HepG2 (cell line): ENCODE measurements around the gene CAB39. TPM values are rescaled to one million over a fixed set of nuclear protein-coding genes. Genes with fewer than 3 reads are reported as not detected.
A peak's percentile ranks its signal among the peaks of the same experiment; 100 is the strongest.

Experiments
- HOXA3 ChIP-seq: sonication (generic); formaldehyde crosslinking; IDR thresholded peaks from 2 replicates; pipeline ENCODE4 v1.5.0; 2020; ENCODE audit warnings: missing genetic modification reagents
- KLF15 ChIP-seq: sonication (generic); formaldehyde crosslinking; IDR thresholded peaks from 2 replicates; pipeline ENCODE4 v1.8.1; 2023; ENCODE audit warnings: borderline replicate concordance, mild to moderate bottlenecking, inconsistent platforms, missing genetic modification reagents, mixed read lengths
- RCOR2 ChIP-seq: IDR thresholded peaks from 2 replicates; pipeline ENCODE4 v1.6.1; 2016; ENCODE audit warnings: missing biosample characterization, missing genetic modification reagents
- SAP130 ChIP-seq: IDR thresholded peaks from 2 replicates; pipeline ENCODE4 v1.6.1; 2016; ENCODE audit warnings: low read depth
- SP140L ChIP-seq: sonication (generic); formaldehyde crosslinking; IDR thresholded peaks from 2 replicates; pipeline ENCODE4 v1.4.0; 2020; ENCODE audit warnings: missing genetic modification reagents, borderline replicate concordance
- SRSF1 ChIP-seq: fragments of 200-400 bp; formaldehyde crosslinking; optimal IDR thresholded peaks from 2 replicates; pipeline ENCODE3; 2017; ENCODE audit warnings: mild to moderate bottlenecking, low read depth, low read length, moderate library complexity
- ZBTB38 ChIP-seq: sonication (generic); formaldehyde crosslinking; IDR thresholded peaks from 2 replicates; pipeline ENCODE4 v1.5.1; 2020; ENCODE audit warnings: mild to moderate bottlenecking, missing genetic modification reagents
- ZFP36L2 ChIP-seq: sonication (generic); formaldehyde crosslinking; IDR thresholded peaks from 2 replicates; pipeline ENCODE4 v1.4.0; 2020; ENCODE audit warnings: missing genetic modification reagents
- ZNF264 ChIP-seq: sonication (generic); formaldehyde crosslinking; IDR thresholded peaks from 2 replicates; pipeline ENCODE4 v1.4.0; 2020; ENCODE audit warnings: missing genetic modification reagents
- ZNF572 ChIP-seq: sonication (generic); formaldehyde crosslinking; IDR thresholded peaks from 2 replicates; pipeline ENCODE4 v1.5.1; 2020; ENCODE audit warnings: mild to moderate bottlenecking, missing genetic modification reagents
- ZNF766 ChIP-seq: sonication (generic); formaldehyde crosslinking; IDR thresholded peaks from 2 replicates; pipeline ENCODE4 v1.5.0; 2020; ENCODE audit warnings: missing genetic modification reagents, borderline replicate concordance
- ZNF782 ChIP-seq: sonication (generic); formaldehyde crosslinking; IDR thresholded peaks from 2 replicates; pipeline ENCODE4 v1.4.0; 2020; ENCODE audit warnings: missing genetic modification reagents, mild to moderate bottlenecking, borderline replicate concordance
- ZSCAN25 ChIP-seq: sonication (generic); formaldehyde crosslinking; IDR thresholded peaks from 2 replicates; pipeline ENCODE4 v1.8.0; 2022; ENCODE audit warnings: mild to moderate bottlenecking, missing genetic modification reagents
- polyA plus RNA-seq, 8 experiments: library from polyadenylated mRNA; depleted of rRNA in 3 of 8; stranded (reverse) in 7 of 8; unstranded in 1 of 8; fragments of >200 nt; fragmentation: Illumina TruSeq in 4 of 8; extraction: Trizol in 4 of 8; gene quantifications; 2 replicates each; pipeline versions ENCODE4 v1.2.1 to v1.2.3, GENCODE V29; 2011 to 2016; ENCODE audit warnings: low read depth in 4 of 8, missing spikeins in 1 of 8, mixed read lengths in 1 of 8; ENCODE audit not compliant: insufficient read depth in 1 of 8
- total RNA-seq, 5 experiments: library from RNA; depleted of rRNA; stranded (reverse); fragments of >200 nt; fragmentation: Illumina TruSeq; extraction: Trizol; gene quantifications; 2 replicates each; pipeline ENCODE4 v1.2.3, GENCODE V29; 2016; ENCODE audit warnings: low read depth in 1 of 5
- TF ChIP-seq, protein P1 (sequence below): fragments of 450-650 bp; IDR thresholded peaks from 2 replicates; pipeline ENCODE4 v1.6.1; 2016
- TF ChIP-seq, protein P2 (sequence below): IDR thresholded peaks from 2 replicates; pipeline ENCODE4 v1.4.0; 2020; ENCODE audit warnings: mild to moderate bottlenecking, missing genetic modification reagents
- TF ChIP-seq, protein P3 (sequence below): sonication (generic); formaldehyde crosslinking; IDR thresholded peaks from 2 replicates; pipeline ENCODE4 v1.4.0; 2020; ENCODE audit warnings: missing genetic modification reagents
- TF ChIP-seq, protein P4 (sequence below): sonication (generic); formaldehyde crosslinking; IDR thresholded peaks from 2 replicates; pipeline ENCODE4 v1.4.0; 2020; ENCODE audit warnings: missing genetic modification reagents
- TF ChIP-seq, protein P5 (sequence below): sonication (generic); formaldehyde crosslinking; conservative IDR thresholded peaks from 2 replicates; pipeline ENCODE4 v1.4.0; 2020; ENCODE audit warnings: missing genetic modification reagents
- TF ChIP-seq, protein P6 (sequence below): sonication (generic); formaldehyde crosslinking; IDR thresholded peaks from 2 replicates; pipeline ENCODE4 v1.4.0; 2020; ENCODE audit warnings: missing genetic modification reagents

CAB39 gene
- total and polyA plus RNA-seq, 2 of the 13 experiments (the other 11 are each of a cell fraction or from before 2014, with no cell fraction given) = 19.3 to 45.3 TPM

DNA sequence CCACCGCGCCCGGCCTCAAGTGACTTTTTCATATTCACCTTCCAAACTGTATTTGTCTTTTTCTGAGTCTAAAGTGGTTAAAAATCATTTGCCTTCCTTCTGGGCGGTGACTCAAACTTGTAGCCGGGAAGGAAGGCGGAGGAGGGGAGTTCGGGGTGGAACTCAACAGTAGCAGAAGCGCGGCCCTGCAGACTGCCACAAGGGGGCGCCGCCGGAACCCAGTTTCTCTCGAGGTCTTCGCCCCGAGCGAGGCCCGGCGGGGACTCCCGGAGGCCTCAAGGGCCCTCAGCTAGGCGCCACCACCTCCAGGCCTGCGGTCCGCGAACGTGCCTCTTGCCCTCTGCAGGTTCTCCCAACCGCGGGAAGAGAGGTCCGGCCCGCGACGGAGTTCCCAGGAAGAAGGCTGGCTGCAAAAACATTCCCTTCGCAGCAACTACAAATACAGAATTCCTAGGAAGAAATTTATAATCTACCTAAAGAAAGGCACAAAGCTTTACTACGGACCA lies 135.3 kb downstream of the CAB39 start (continued):
- TF ChIP-seq, protein P1, sequence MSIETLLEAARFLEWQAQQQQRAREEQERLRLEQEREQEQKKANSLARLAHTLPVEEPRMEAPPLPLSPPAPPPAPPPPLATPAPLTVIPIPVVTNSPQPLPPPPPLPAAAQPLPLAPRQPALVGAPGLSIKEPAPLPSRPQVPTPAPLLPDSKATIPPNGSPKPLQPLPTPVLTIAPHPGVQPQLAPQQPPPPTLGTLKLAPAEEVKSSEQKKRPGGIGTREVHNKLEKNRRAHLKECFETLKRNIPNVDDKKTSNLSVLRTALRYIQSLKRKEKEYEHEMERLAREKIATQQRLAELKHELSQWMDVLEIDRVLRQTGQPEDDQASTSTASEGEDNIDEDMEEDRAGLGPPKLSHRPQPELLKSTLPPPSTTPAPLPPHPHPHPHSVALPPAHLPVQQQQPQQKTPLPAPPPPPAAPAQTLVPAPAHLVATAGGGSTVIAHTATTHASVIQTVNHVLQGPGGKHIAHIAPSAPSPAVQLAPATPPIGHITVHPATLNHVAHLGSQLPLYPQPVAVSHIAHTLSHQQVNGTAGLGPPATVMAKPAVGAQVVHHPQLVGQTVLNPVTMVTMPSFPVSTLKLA = no peak
- TF ChIP-seq, protein P2, sequence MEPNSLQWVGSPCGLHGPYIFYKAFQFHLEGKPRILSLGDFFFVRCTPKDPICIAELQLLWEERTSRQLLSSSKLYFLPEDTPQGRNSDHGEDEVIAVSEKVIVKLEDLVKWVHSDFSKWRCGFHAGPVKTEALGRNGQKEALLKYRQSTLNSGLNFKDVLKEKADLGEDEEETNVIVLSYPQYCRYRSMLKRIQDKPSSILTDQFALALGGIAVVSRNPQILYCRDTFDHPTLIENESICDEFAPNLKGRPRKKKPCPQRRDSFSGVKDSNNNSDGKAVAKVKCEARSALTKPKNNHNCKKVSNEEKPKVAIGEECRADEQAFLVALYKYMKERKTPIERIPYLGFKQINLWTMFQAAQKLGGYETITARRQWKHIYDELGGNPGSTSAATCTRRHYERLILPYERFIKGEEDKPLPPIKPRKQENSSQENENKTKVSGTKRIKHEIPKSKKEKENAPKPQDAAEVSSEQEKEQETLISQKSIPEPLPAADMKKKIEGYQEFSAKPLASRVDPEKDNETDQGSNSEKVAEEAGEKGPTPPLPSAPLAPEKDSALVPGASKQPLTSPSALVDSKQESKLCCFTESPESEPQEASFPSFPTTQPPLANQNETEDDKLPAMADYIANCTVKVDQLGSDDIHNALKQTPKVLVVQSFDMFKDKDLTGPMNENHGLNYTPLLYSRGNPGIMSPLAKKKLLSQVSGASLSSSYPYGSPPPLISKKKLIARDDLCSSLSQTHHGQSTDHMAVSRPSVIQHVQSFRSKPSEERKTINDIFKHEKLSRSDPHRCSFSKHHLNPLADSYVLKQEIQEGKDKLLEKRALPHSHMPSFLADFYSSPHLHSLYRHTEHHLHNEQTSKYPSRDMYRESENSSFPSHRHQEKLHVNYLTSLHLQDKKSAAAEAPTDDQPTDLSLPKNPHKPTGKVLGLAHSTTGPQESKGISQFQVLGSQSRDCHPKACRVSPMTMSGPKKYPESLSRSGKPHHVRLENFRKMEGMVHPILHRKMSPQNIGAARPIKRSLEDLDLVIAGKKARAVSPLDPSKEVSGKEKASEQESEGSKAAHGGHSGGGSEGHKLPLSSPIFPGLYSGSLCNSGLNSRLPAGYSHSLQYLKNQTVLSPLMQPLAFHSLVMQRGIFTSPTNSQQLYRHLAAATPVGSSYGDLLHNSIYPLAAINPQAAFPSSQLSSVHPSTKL = peak; percentile 59
- TF ChIP-seq SP140L (no peak), ZNF766 (peak; percentile 79; the same call in 1 of the 2 replicates), RCOR2 (CRISPR knock-in tag) (0 out of 2 replicates have a peak, but pooled peaks have one; percentile 38), SAP130 (CRISPR knock-in tag) (0 out of 2 replicates have a peak, but pooled peaks have one; percentile 20), ZNF572 (no peak), HOXA3 (peak; percentile 62), ZNF782 (CRISPR knock-in tag) (no peak), ZBTB38 (CRISPR knock-in tag) (peak; percentile 41; the same call in 1 of the 2 replicates), ZFP36L2 (0 out of 2 replicates have a peak, but pooled peaks have one; percentile 59), ZNF264 (CRISPR knock-in tag) (peak; percentile 66; the same call in 1 of the 2 replicates), SRSF1 (no peak), ZSCAN25 (CRISPR knock-in tag) (no peak; the same call in 1 of the 2 replicates), KLF15 (CRISPR knock-in tag) (peak; percentile 87)
- TF ChIP-seq, protein P3, sequence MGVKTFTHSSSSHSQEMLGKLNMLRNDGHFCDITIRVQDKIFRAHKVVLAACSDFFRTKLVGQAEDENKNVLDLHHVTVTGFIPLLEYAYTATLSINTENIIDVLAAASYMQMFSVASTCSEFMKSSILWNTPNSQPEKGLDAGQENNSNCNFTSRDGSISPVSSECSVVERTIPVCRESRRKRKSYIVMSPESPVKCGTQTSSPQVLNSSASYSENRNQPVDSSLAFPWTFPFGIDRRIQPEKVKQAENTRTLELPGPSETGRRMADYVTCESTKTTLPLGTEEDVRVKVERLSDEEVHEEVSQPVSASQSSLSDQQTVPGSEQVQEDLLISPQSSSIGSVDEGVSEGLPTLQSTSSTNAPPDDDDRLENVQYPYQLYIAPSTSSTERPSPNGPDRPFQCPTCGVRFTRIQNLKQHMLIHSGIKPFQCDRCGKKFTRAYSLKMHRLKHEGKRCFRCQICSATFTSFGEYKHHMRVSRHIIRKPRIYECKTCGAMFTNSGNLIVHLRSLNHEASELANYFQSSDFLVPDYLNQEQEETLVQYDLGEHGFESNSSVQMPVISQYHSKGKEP (CRISPR knock-in tag) = no peak
- TF ChIP-seq, protein P4, sequence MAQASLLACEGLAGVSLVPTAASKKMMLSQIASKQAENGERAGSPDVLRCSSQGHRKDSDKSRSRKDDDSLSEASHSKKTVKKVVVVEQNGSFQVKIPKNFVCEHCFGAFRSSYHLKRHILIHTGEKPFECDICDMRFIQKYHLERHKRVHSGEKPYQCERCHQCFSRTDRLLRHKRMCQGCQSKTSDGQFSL (CRISPR knock-in tag) = 0 out of 2 replicates have a peak, but pooled peaks have one; percentile 36
- TF ChIP-seq, protein P5, sequence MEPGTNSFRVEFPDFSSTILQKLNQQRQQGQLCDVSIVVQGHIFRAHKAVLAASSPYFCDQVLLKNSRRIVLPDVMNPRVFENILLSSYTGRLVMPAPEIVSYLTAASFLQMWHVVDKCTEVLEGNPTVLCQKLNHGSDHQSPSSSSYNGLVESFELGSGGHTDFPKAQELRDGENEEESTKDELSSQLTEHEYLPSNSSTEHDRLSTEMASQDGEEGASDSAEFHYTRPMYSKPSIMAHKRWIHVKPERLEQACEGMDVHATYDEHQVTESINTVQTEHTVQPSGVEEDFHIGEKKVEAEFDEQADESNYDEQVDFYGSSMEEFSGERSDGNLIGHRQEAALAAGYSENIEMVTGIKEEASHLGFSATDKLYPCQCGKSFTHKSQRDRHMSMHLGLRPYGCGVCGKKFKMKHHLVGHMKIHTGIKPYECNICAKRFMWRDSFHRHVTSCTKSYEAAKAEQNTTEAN (CRISPR knock-in tag) = 0 out of 2 replicates have a peak, but pooled peaks have one; percentile 55
- TF ChIP-seq, protein P6, sequence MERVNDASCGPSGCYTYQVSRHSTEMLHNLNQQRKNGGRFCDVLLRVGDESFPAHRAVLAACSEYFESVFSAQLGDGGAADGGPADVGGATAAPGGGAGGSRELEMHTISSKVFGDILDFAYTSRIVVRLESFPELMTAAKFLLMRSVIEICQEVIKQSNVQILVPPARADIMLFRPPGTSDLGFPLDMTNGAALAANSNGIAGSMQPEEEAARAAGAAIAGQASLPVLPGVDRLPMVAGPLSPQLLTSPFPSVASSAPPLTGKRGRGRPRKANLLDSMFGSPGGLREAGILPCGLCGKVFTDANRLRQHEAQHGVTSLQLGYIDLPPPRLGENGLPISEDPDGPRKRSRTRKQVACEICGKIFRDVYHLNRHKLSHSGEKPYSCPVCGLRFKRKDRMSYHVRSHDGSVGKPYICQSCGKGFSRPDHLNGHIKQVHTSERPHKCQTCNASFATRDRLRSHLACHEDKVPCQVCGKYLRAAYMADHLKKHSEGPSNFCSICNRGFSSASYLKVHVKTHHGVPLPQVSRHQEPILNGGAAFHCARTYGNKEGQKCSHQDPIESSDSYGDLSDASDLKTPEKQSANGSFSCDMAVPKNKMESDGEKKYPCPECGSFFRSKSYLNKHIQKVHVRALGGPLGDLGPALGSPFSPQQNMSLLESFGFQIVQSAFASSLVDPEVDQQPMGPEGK (CRISPR knock-in tag) = no peak
